GM18505 (cell line): Measurements from ENCODE around the gene NME7.
"Not testable (repeated sequence)": the region's sequence is repeated elsewhere in the genome, so short reads cannot be mapped to it uniquely, and the experiment has no call there.

ENCODE experiments used
- ATAC-seq: cut with Tn5 transposase; IDR thresholded peaks from one replicate; pipeline ENCODE4 v1.9.1; 2021; ENCODE audit not compliant: unreplicated experiment
- POLR2A ChIP-seq: IDR thresholded peaks from 4 replicates; pipeline ENCODE4 v1.6.1; 2011; ENCODE audit warnings: borderline replicate concordance; ENCODE audit not compliant: insufficient read depth, insufficient read length; ENCODE audit errors: extremely low read depth

The NME7 gene

GRCh38 chr1:169367686-169368405 lies at the start of gene NME7, which contains the start of gene BLZF1:
Gene NME7 (minus strand): TSS chr1:169367797. CDS start chr1:169367710, 87 bp downstream.
Gene BLZF1 (plus strand): TSS chr1:169368195. CDS start chr1:169369523, 1,328 bp downstream.
- ATAC-seq, result peak; percentile 97

GRCh38 chr1:169414952-169415351 lies 47.4 kb upstream of the NME7 start:
- ATAC-seq, result no peak

More at GRCh38 chr1:169367686-169368405, at the start of gene NME7, which contains the start of gene BLZF1:
- TF ChIP-seq POLR2A, result peak; percentile 39

GRCh38 chr1:169408340-169408739 lies 40.7 kb upstream of the NME7 start:
- ATAC-seq, result not testable (repeated sequence)

More at GRCh38 chr1:169414952-169415351, 47.4 kb upstream of the NME7 start:
- no peak for TF ChIP-seq POLR2A

GRCh38 chr1:169402578-169402977 lies 35.0 kb upstream of the NME7 start:
- not testable (repeated sequence) for ATAC-seq

GRCh38 chr1:169395955-169396354 lies 28.4 kb upstream of the NME7 start:
- no peak for ATAC-seq
- TF ChIP-seq POLR2A, result no peak

GRCh38 chr1:169392406-169392805 lies 24.8 kb upstream of the NME7 start:
- ATAC-seq, result no peak
- TF ChIP-seq POLR2A, result no peak

GRCh38 chr1:169390303-169390702 lies 22.7 kb upstream of the NME7 start:
- peak; percentile 48 for ATAC-seq

GRCh38 chr1:169387399-169387798 lies 19.8 kb upstream of the NME7 start:
- no peak for TF ChIP-seq POLR2A
- no peak for ATAC-seq

More at GRCh38 chr1:169390303-169390702, 22.7 kb upstream of the NME7 start:
- TF ChIP-seq POLR2A, result no peak

- ATAC-seq, result no peak
- no peak for TF ChIP-seq POLR2A
Observed at GRCh38 chr1:169383449-169383848, 15.9 kb upstream of the NME7 start.

GRCh38 chr1:169381162-169381561 lies 13.6 kb upstream of the NME7 start:
- no peak for TF ChIP-seq POLR2A
- ATAC-seq, result no peak

- TF ChIP-seq POLR2A, result no peak
- no peak for ATAC-seq
Observed at GRCh38 chr1:169371404-169371803, 3.8 kb upstream of the NME7 start.

- TF ChIP-seq POLR2A, result peak; percentile 19
- ATAC-seq, result no peak
Observed at GRCh38 chr1:169368406-169368769, 791 bp upstream of the NME7 start.

GRCh38 chr1:169367096-169367685 lies 406 bp downstream of the NME7 start:
- ATAC-seq, result no peak
- TF ChIP-seq POLR2A, result no peak

GRCh38 chr1:169364948-169365347 lies 2.6 kb downstream of the NME7 start:
- TF ChIP-seq POLR2A, result no peak
- ATAC-seq, result no peak
